ENCODE data around the gene OTOP3. TPM values are rescaled to one million over a fixed set of nuclear protein-coding genes. Genes with fewer than 3 reads are reported as not detected.

The OTOP3 gene
- total and polyA plus RNA-seq, 2 of the 4 experiments (the other 2 are of a cell fraction), result not detected

- H3K4me2 ChIP-seq (ENCODE audit: low read depth, low read length), result no peak overlapping the region
- H4K8ac ChIP-seq (ENCODE audit: low read depth in 2 of 2, low read length in 2 of 2), result no peak overlapping the region
- H3K14ac ChIP-seq (replicated peaks; ENCODE audit: low read depth, low read length), result no peak overlapping the region
- no peaks in the 10 kb centered on the region for H3K79me1 ChIP-seq (ENCODE audit: low read depth in 1 of 2, low read length in 2 of 2)
- H2AFZ ChIP-seq (replicated peaks; ENCODE audit: low read length, poor library complexity), result no peak overlapping the region
- no peak overlapping the region for H3K4me3 ChIP-seq (ENCODE audit: insufficient read depth, low read depth, low read length)
- TF ChIP-seq RFX5 (IDR thresholded peaks at IDR 0.05; ENCODE audit: low read depth, low read length), result no peak
- H3K4me1 ChIP-seq (ENCODE audit: control insufficient read depth, insufficient read depth, low read length), result no peaks in the 10 kb centered on the region
- no peaks in the 10 kb centered on the region for H4K20me1 ChIP-seq (ENCODE audit: insufficient read depth, low read length)
- ChIA-PET CTCF (no interaction called here), POLR2A (ENCODE audit: unreplicated experiment) (no interaction called here)
- WGBS, 2 experiments (ENCODE audit: extremely low coverage in 2 of 2, insufficient read length in 1 of 2), result 0% methylated on average over 1 of the region's 14 CpGs; no CpG with 5 or more reads in 1 of the 2 experiments
- ATAC-seq (ENCODE audit: low read depth) (no peak), DNase-seq (no peak)
- H3K27ac ChIP-seq (ENCODE audit: insufficient read depth, low read length), result no peak overlapping the region
- H2AK5ac ChIP-seq (ENCODE audit: low read depth, low read length), result no peak overlapping the region
- H2BK15ac ChIP-seq (ENCODE audit: low read depth, low read length), result no peak overlapping the region
- no peak overlapping the region for H3K56ac ChIP-seq (ENCODE audit: extremely low read depth, insufficient read depth, low read length)
- no peaks in the 10 kb centered on the region for H3K9me1 ChIP-seq (ENCODE audit: insufficient read depth, low read length)
- in situ Hi-C loops (cut with MboI; ENCODE audit: low sequenced_read_pairs) (no loop called here), dilution Hi-C loops (cut with HindIII; ENCODE audit: low sequenced_read_pairs, unreplicated experiment) (no loop called here), intact Hi-C loops (cut with micrococcal nuclease) (no loop called here)
- no peak overlapping the region for H4K5ac ChIP-seq (ENCODE audit: low read depth, low read length)
- no peak overlapping the region for H3K9ac ChIP-seq (ENCODE audit: low read depth, low read length)
- H3K27me3 ChIP-seq (ENCODE audit: control insufficient read depth, insufficient read depth, low read length), result peaks cover 43% of the 10 kb centered on the region
- no peak overlapping the region for H2BK20ac ChIP-seq (ENCODE audit: low read depth, low read length)
- no peak overlapping the region for H3K18ac ChIP-seq (ENCODE audit: low read depth, low read length)
- no TSS peak for BruUV-seq (replicated peaks)
- H2AK9ac ChIP-seq (replicated peaks; ENCODE audit: low read depth, low read length, poor library complexity), result no peak overlapping the region
- H4K91ac ChIP-seq (ENCODE audit: insufficient read depth, low read depth, low read length), result no peak overlapping the region
- no peaks in the 10 kb centered on the region for H3K36me3 ChIP-seq (ENCODE audit: control insufficient read depth, insufficient read depth, low read length)
- no peaks in the 10 kb centered on the region for H3K9me3 ChIP-seq (ENCODE audit: control insufficient read depth, insufficient read depth, low read length)
- no peak overlapping the region for H2BK120ac ChIP-seq (ENCODE audit: low read depth, low read length)
- no peak overlapping the region for H3K4ac ChIP-seq (ENCODE audit: low read depth, low read length)
- H3K23ac ChIP-seq (ENCODE audit: low read depth, low read length), result no peak overlapping the region
- no peak overlapping the region for H2BK5ac ChIP-seq (ENCODE audit: low read depth, low read length, poor library complexity, severe bottlenecking)
Measured at GRCh38 chr17:74901353-74902135, 34.2 kb upstream of the OTOP3 start.
